HG03103 (cell line): Measurements from ENCODE around the gene MAU2.

Experiments used
- ATAC-seq: cut with Tn5 transposase; IDR thresholded peaks from one replicate; pipeline ENCODE4 v1.9.1; 2021; ENCODE audit warnings: low read depth; ENCODE audit not compliant: unreplicated experiment

The MAU2 gene

GRCh38 chr19:19305696-19306095, 14.9 kb upstream of the MAU2 start:
- ATAC-seq, result no peak

GRCh38 chr19:19306191-19306590, 14.4 kb upstream of the MAU2 start:
- ATAC-seq, result no peak

- ATAC-seq, result no peak
These were observed 12.3 kb upstream of the MAU2 start for GRCh38 chr19:19308373-19308772.

- ATAC-seq, result no peak
These were observed 5.2 kb upstream of the MAU2 start for GRCh38 chr19:19315444-19315843.

- no peak for ATAC-seq
These were observed 4.5 kb upstream of the MAU2 start for GRCh38 chr19:19316082-19316481.

GRCh38 chr19:19319732-19320360, 783 bp upstream of the MAU2 start:
- no peak for ATAC-seq

GRCh38 chr19:19321141-19321577, 530 bp downstream of the MAU2 start:
- no peak for ATAC-seq

- ATAC-seq, result no peak
These were observed 3.6 kb downstream of the MAU2 start for GRCh38 chr19:19324059-19324770.

GRCh38 chr19:19327672-19328071, 7.0 kb downstream of the MAU2 start:
- ATAC-seq, result no peak

GRCh38 chr19:19329126-19329525, 8.5 kb downstream of the MAU2 start:
- no peak for ATAC-seq

- no peak for ATAC-seq
These were observed 13.7 kb downstream of the MAU2 start for GRCh38 chr19:19334063-19334988.

- no peak for ATAC-seq
These were observed 14.3 kb downstream of the MAU2 start for GRCh38 chr19:19334989-19335344.

- ATAC-seq, result no peak
These were observed 15.0 kb downstream of the MAU2 start for GRCh38 chr19:19335408-19336158.

GRCh38 chr19:19336597-19336996, 16.0 kb downstream of the MAU2 start:
- ATAC-seq, result no peak

GRCh38 chr19:19337120-19337519, 16.5 kb downstream of the MAU2 start:
- no peak for ATAC-seq

- ATAC-seq, result no peak
These were observed 17.5 kb downstream of the MAU2 start for GRCh38 chr19:19338082-19338481.

- no peak for ATAC-seq
These were observed 20.4 kb downstream of the MAU2 start for GRCh38 chr19:19341026-19341425.

- no peak for ATAC-seq
These were observed 21.7 kb downstream of the MAU2 start for GRCh38 chr19:19342086-19343015.

- ATAC-seq, result no peak
These were observed 22.4 kb downstream of the MAU2 start for GRCh38 chr19:19343016-19343362.

- ATAC-seq, result no peak
These were observed 23.1 kb downstream of the MAU2 start for GRCh38 chr19:19343762-19344161.
